Measurements from ENCODE around the gene TRIM44. TPM values are rescaled to one million over a fixed set of nuclear protein-coding genes. Genes with fewer than 3 reads are reported as not detected.
"Not testable (repeated sequence)": the region's sequence is repeated elsewhere in the genome, so short reads cannot be mapped to it uniquely, and the experiment has no call there.

The TRIM44 gene
- total RNA-seq, 1 donor from 2014 or later: 40.9 TPM

- no peak for DNase-seq (ENCODE audit: extremely low read depth, low read depth, low spot score)
Measured at GRCh38 chr11:35750315-35750714, 87.7 kb downstream of the TRIM44 start.

DNA sequence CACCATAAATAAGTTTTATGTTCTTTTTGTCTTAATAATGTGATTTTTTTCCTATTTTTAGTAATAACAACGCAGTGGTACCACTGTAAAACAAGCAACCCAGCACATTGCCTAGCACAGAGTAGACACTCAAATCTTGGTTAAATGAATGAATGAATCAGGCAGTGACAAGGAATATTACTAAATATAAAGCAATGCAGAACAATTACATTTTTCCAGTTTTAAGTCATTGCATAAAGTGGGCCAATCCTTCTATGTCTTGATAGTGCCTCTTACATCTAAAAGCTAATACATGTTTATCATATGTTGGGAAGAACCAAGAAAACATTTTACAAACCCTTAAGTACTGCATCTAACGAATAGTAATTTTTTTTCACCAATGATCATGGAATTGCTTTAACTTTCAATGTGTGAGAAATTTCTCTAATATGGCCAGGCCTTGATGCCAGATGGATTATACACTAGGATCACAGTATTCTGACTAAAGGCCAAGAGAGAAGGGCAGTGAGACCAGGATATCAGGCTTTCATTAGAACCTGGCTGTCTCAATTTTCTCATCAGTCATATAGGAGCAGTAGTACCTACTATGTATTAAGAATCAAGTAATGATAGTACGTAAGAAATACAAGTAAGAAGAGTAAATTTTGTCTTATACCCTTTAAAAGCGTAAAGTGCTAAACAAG, 88.5 kb downstream of the TRIM44 start:
- no peak for DNase-seq (ENCODE audit: extremely low read depth, low read depth, low spot score)

GRCh38 chr11:35751664-35752061, 89.1 kb downstream of the TRIM44 start:
- DNase-seq (ENCODE audit: extremely low read depth, low read depth, low spot score): peak; percentile 9

GRCh38 chr11:35752115-35752514, 89.5 kb downstream of the TRIM44 start:
- DNase-seq (ENCODE audit: extremely low read depth, low read depth, low spot score): no peak

DNA sequence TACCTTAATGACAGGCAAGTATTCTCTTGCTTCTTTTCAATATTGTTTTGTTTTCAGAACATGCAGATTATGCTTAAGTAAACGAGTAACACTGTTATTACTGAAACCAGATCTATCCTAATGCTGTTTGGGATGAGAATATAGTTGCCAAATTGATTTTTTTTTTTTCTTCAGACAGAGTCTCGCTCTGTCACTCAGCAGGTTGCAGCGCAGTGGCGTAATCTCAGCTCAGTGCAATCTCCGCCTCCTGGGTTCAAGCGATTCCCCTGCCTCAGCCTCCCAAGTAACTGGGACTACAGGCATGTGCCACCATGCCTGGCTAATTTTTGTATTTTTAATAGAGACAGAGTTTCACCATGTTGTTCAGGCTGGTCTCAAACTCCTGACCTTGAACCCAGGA, 91.0 kb downstream of the TRIM44 start:
- not testable (repeated sequence) for DNase-seq (ENCODE audit: extremely low read depth, low read depth, low spot score)

- not testable (repeated sequence) for DNase-seq (ENCODE audit: extremely low read depth, low read depth, low spot score)
Measured at GRCh38 chr11:35759951-35760350, 97.4 kb downstream of the TRIM44 start.

GRCh38 chr11:35761899-35762298, 99.3 kb downstream of the TRIM44 start:
- no peak for DNase-seq (ENCODE audit: extremely low read depth, low read depth, low spot score)

DNA sequence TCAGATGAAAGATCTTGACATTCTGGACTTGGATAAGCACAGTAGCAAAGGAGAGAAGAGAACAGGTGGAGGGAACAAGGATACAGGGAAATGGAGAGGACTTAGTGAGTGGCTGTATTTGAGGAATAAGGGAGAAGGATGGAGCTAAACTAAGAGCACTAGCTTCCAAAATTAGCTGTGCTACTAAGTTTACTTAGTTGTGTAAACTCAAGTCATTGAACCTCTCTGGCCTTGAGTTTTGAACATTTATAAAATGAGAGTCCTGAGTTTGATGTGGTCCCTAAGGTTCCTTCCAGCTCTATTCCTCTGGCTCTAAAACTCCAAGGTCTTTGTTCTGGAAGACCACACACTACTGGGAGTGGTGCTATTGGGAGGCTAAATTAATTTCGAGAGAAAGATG, 100.7 kb downstream of the TRIM44 start:
- no peak for DNase-seq (ENCODE audit: extremely low read depth, low read depth, low spot score)

GRCh38 chr11:35763765-35764164, 101.2 kb downstream of the TRIM44 start:
- DNase-seq (ENCODE audit: extremely low read depth, low read depth, low spot score): no peak

- no peak for DNase-seq (ENCODE audit: extremely low read depth, low read depth, low spot score)
Measured at GRCh38 chr11:35764417-35764816, 101.8 kb downstream of the TRIM44 start.

GRCh38 chr11:35765211-35765610, 102.6 kb downstream of the TRIM44 start:
- no peak for DNase-seq (ENCODE audit: extremely low read depth, low read depth, low spot score)

- DNase-seq (ENCODE audit: extremely low read depth, low read depth, low spot score): no peak
Measured at GRCh38 chr11:35766651-35767050, 104.1 kb downstream of the TRIM44 start.

GRCh38 chr11:35770425-35770824, 107.8 kb downstream of the TRIM44 start:
- not testable (repeated sequence) for DNase-seq (ENCODE audit: extremely low read depth, low read depth, low spot score)

- no peak for DNase-seq (ENCODE audit: extremely low read depth, low read depth, low spot score)
Measured at GRCh38 chr11:35771722-35772121, 109.1 kb downstream of the TRIM44 start.

- DNase-seq (ENCODE audit: extremely low read depth, low read depth, low spot score): not testable (repeated sequence)
Measured at GRCh38 chr11:35777241-35777640, 114.7 kb downstream of the TRIM44 start.

DNA sequence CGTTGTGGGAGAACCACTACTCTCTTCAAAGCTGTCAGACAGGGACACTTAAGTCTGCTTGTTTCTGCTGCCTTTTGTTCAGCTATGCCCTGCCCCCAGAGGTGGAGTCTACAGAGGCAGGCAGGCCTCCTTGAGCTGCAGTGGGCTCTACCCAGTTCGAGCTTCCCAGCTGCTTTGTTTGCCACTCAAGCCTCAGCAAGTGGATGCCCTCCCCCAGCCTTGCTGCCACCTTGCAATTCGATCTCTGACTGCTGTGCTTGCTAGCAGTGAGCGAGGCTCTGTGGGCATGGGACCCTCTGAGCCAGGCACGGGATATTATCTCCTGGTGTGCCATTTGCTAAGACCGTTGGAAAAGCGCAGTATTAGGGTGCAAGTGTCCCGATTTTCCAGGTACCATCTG, 116.4 kb downstream of the TRIM44 start:
- not testable (repeated sequence) for DNase-seq (ENCODE audit: extremely low read depth, low read depth, low spot score)

DNA sequence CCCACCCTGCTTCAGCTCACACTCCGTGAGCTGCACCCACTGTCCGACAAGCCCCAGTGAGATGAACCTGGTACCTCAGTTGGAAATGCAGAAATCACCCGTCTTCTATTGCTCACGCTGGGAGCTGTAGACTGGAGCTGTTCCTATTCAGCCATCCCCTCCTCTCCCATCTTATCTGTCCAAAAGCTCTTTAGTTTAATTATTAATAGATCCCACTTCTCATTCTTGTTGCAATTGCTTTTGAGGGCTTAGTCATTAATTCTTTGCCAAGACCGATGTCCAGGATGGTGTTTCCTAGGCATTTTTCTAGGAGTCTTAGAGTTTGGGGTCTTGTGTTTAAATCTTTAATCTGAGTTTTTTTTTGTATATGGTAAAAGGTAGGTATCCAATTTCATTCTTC, 116.8 kb downstream of the TRIM44 start:
- no peak for DNase-seq (ENCODE audit: extremely low read depth, low read depth, low spot score)

DNA sequence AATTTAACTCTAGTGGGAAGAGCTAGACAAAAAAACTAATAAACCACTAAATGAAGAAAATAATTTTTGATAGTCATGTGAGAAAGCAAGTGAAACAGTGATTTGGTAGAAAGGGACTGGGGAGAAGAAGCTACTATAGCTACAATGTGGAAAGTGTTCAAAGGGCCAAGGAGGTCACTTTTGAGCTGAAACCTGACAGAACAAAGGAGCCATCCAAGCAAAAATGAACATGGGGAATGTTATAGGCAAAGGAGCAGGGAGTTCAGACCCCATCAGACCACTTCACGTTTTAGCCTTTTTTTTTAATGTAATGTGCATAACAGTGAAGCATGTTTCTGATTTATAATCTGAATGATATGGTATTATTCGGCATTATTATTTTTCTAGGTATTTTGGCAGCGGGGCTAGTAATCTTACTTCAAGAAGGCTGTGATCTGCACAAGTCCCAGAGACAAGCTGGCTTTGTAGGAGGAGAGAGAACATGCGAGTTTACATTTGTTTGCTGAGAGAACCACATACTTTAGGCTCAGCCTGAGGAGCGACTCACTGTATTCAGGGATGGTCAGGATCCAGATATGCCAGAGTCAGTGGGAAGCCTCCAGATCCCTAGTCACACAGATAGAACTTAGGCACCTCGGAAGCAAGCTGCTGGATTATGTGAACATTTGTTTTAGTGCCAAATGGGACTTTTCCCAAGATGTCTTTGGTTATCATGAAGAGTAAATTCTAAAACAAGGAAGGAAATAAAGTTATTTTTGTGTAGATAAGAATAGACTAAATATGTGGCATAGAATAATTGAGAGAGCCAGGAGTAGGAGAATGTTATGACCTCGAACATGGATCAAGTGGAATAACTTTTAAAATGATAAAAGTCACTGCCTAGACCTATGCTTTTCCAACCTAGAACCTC, 118.6 kb downstream of the TRIM44 start:
- DNase-seq (ENCODE audit: extremely low read depth, low read depth, low spot score): no peak

DNA sequence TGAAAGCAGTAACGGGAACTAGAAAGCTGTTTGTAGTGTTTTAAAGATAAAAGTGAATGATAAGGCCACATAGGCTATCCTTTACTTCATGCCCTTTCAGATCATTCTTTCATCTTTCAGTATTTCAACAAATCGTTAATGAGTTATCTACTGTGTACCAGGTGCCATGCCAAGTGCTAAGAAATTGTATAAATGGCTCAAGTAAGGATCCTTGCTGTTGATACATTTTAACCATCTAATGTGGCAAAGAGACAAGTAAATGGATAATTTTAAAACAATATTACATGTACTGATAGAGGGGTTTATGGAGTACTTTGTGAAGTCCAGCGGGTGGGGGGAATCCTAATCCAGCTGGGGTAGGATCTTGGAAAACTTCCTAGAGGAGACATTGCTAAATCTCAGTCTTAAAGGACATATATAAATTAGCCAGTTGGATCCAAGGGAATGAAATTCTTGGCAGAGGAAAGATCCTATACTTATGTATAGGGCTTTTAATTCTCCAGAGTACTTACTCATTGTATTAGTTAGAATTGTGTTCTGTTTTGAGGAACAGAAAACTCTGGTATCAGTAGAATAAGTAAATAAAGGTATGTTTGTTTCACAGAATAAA, 119.4 kb downstream of the TRIM44 start:
- no peak for DNase-seq (ENCODE audit: extremely low read depth, low read depth, low spot score)

DNA sequence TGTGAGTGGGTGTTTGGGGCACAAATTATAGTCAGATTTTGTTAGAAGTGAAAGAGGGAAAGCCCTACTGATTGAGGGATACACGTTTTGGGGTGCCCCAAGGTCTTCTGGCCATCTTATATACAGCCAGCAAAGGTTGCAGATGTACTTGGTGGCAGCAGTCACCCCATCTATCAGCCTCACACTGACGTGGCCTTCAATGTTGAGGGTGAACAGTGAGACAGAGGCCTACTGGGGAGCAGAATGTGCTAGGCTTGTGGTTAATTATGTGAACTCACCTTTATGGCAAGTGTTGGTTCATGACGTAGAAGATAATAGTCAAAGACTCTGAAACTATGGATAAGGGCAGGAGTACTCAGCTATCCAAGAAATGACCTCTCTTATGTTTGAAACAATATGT, 121.2 kb downstream of the TRIM44 start:
- DNase-seq (ENCODE audit: extremely low read depth, low read depth, low spot score): no peak

DNA sequence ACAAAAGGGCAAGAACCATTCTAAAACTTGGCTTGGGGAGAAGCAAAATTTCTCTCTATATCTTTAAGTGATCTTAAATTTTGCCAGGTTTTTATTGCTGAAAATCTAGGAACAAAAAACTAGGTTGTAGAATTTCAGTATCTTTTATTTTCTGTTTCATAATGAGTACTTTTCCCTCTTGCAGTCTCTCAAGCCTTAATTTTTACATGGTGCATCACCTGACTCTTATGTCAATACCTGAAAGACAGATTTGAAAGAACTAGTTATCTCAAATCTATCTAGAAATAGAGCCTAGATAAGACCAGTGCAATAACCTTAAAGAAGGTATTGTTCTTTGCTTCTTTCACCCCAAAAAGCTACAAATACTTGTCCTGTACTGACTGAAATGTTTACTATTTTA, 122.1 kb downstream of the TRIM44 start:
- no peak for DNase-seq (ENCODE audit: extremely low read depth, low read depth, low spot score)
